Retinal pigment epithelial cell (primary cell): ENCODE results near the gene ANKRD42.
A peak's percentile ranks its signal among the peaks of the same experiment; 100 is the strongest.

Experiments used
- DNase-seq: peaks from one replicate; pipeline ENCODE4 v3.0.0-alpha.2; 2010; ENCODE audit warnings: low read depth
- H3K4me3 ChIP-seq: 2 replicates; pipeline ENCODE4 v1.5.1; 2011; ENCODE audit warnings: mild to moderate bottlenecking, low read length, control low read depth, moderate library complexity
- CTCF ChIP-seq: conservative IDR thresholded peaks from 2 replicates; pipeline ENCODE4 v1.5.1; 2011; ENCODE audit warnings: low read depth, low read length, control low read depth, inconsistent platforms

ANKRD42 gene

GRCh38 chr11:83223457-83223856 is 29.9 kb downstream of the ANKRD42 start:
- H3K4me3 ChIP-seq = no peak overlapping the region
- DNase-seq = no peak
- TF ChIP-seq CTCF = no peak

GRCh38 chr11:83235825-83236224 is 42.3 kb downstream of the ANKRD42 start:
- no peak for TF ChIP-seq CTCF
- no peak for DNase-seq
- no peak overlapping the region for H3K4me3 ChIP-seq

- no peak overlapping the region for H3K4me3 ChIP-seq
- TF ChIP-seq CTCF = no peak
- DNase-seq = no peak
These were observed 44.6 kb downstream of the ANKRD42 start for GRCh38 chr11:83238111-83238510.

GRCh38 chr11:83241291-83241946 is 47.9 kb downstream of the ANKRD42 start:
- peak; percentile 77 for TF ChIP-seq CTCF
- peak; percentile 27 for DNase-seq

GRCh38 chr11:83249445-83249844 is 55.9 kb downstream of the ANKRD42 start:
- no peak overlapping the region for H3K4me3 ChIP-seq
- TF ChIP-seq CTCF = no peak
- no peak for DNase-seq

More at GRCh38 chr11:83241291-83241946, 47.9 kb downstream of the ANKRD42 start:
- no peak overlapping the region for H3K4me3 ChIP-seq

- H3K4me3 ChIP-seq = no peak overlapping the region
- peak; percentile 78 for TF ChIP-seq CTCF
- no peak for DNase-seq
These were observed 56.6 kb downstream of the ANKRD42 start for GRCh38 chr11:83249972-83250593.

GRCh38 chr11:83252266-83252665 is 58.8 kb downstream of the ANKRD42 start:
- H3K4me3 ChIP-seq = no peak overlapping the region
- no peak for TF ChIP-seq CTCF
- DNase-seq = no peak
